ENCODE data around the gene TMEM235.
"Not testable (repeated sequence)": the region's sequence is repeated elsewhere in the genome, so short reads cannot be mapped to it uniquely, and the experiment has no call there.

Gene TMEM235

GRCh38 chr17:78219396-78220150 is 11.9 kb upstream of the TMEM235 start:
- DNase-seq = no peak

GRCh38 chr17:78223061-78223460 is 8.4 kb upstream of the TMEM235 start:
- no peak for DNase-seq

- no peak for DNase-seq
These were observed 7.7 kb upstream of the TMEM235 start for GRCh38 chr17:78223765-78224164.

GRCh38 chr17:78224231-78225087 is 7.0 kb upstream of the TMEM235 start:
- peak; percentile 75 for DNase-seq

GRCh38 chr17:78225088-78225865 is 6.2 kb upstream of the TMEM235 start:
- peak; percentile 20 for DNase-seq

GRCh38 chr17:78226055-78226758 is 5.2 kb upstream of the TMEM235 start:
- DNase-seq = no peak

- DNase-seq = no peak
These were observed 4.5 kb upstream of the TMEM235 start for GRCh38 chr17:78226759-78227454.

- peak; percentile 34 for DNase-seq
These were observed 3.9 kb upstream of the TMEM235 start for GRCh38 chr17:78227455-78227916.

GRCh38 chr17:78228176-78228575 is 3.3 kb upstream of the TMEM235 start:
- no peak for DNase-seq

GRCh38 chr17:78230252-78230962 is 1.0 kb upstream of the TMEM235 start:
- no peak for DNase-seq

GRCh38 chr17:78231991-78232858 is 794 bp downstream of the TMEM235 start:
- no peak for DNase-seq

- no peak for DNase-seq
These were observed 1.4 kb downstream of the TMEM235 start for GRCh38 chr17:78232859-78233173.

GRCh38 chr17:78233678-78234077 is 2.2 kb downstream of the TMEM235 start:
- DNase-seq = no peak

- DNase-seq = no peak
These were observed 2.9 kb downstream of the TMEM235 start for GRCh38 chr17:78234261-78234865.

GRCh38 chr17:78235022-78235421 is 3.6 kb downstream of the TMEM235 start:
- DNase-seq = not testable (repeated sequence)

- no peak for DNase-seq
These were observed 4.5 kb downstream of the TMEM235 start for GRCh38 chr17:78235885-78236284.

- no peak for DNase-seq
These were observed 5.1 kb downstream of the TMEM235 start for GRCh38 chr17:78236362-78237127.

GRCh38 chr17:78237401-78238012 is 6.1 kb downstream of the TMEM235 start:
- no peak for DNase-seq

Measured in retina (tissue), 1 donor.